Fibroblast of gingiva (primary cell): ENCODE results near the gene RPS3.

Experiments used
- DNase-seq: peaks from one replicate; pipeline ENCODE4 v3.0.0-alpha.2; 2011; ENCODE audit warnings: low read depth

The RPS3 gene

DNA sequence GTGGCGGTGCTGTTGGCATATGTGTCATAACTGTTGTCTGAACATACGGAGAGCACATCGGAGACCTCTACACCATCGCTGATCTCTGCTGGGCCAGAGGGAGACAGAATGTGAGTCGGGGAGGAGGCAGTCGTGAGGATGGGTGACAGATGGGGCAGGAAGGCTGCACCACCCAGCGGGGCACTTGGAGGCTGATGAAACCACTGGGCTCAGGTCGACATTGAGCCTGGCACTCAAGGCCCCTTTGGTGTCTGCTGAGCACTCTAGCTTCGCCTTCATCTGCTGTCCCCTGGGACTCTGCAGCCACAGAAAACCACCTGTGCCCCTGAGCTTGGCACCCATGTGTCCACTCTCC, 36.2 kb downstream of the RPS3 start:
- DNase-seq: no peak

DNA sequence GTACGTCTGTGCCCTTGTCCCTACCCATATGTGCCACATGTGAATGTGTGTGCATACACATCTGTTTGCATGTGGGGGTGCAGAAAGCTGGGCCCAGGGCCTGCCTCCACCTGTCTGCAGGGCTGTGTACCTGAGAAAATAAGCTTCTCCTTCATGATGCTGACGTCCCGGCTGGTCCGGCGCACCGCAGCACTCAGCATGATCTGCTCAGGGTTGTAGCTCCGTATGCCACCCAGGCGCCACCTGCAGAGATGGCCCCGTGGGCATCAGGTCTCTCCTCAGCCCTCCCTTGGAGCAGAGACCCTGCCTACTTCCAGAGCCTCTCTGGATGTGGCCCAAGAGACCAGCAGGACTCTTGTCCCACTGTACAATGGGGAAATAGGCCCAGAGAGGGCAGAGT, 37.5 kb downstream of the RPS3 start:
- no peak for DNase-seq

- DNase-seq: no peak
These were observed 38.8 kb downstream of the RPS3 start for GRCh38 chr11:75437966-75438659.

- no peak for DNase-seq
These were observed 39.7 kb downstream of the RPS3 start for GRCh38 chr11:75439026-75439425.

DNA sequence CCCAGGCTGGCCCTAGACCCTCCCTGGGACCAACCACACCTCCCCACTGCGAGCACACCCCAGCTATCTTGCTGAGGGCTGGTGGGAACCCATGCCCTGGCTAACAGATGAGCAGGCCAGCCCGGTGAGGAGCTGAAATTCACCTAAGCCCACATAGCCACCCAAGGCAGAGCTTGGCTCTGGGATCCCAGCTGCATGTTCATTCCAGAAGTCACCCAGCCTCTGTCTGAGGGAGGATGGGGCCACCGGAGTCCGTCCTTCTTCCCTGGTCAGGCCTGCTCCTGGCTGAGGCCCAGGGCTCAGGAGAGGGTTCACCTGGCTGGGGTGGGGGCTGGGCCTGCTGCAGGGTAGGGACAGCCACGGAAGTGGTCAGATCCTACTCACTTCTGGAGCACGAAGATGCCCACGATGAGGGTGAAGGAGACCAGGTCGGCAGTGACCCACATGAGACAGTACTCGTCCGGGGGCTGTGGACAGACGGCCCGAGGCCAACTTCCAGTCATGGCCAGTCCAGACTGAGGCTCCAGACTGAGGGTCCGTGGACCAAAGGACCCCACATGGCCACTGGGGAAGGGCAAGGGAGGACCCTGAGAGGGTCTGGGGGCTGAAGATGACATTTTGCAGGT, 40.3 kb downstream of the RPS3 start:
- no peak for DNase-seq

GRCh38 chr11:75440960-75441803, 41.9 kb downstream of the RPS3 start:
- no peak for DNase-seq

GRCh38 chr11:75441804-75442132, 42.5 kb downstream of the RPS3 start:
- DNase-seq: no peak

GRCh38 chr11:75442161-75442885, 43.0 kb downstream of the RPS3 start:
- DNase-seq: no peak

DNA sequence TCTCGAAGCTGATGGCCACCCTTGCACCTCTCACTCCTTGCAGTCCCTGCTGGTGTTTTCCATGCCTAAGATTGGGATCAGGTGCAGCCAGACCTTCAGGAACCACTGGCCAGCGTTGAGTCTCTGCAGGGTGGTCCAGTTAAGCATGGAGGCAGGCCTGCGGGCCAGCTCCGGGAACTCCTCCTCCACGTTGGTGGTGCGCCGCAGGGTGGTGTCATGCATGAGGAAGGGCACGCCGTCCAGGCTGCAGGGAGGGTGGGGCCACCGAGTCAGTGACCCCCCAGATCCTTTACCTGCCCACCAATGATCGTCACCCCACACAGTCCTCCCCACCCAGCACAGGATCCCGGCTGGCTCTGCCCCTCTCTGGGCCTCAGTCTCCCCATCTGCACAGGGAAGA, 43.7 kb downstream of the RPS3 start:
- no peak for DNase-seq

DNA sequence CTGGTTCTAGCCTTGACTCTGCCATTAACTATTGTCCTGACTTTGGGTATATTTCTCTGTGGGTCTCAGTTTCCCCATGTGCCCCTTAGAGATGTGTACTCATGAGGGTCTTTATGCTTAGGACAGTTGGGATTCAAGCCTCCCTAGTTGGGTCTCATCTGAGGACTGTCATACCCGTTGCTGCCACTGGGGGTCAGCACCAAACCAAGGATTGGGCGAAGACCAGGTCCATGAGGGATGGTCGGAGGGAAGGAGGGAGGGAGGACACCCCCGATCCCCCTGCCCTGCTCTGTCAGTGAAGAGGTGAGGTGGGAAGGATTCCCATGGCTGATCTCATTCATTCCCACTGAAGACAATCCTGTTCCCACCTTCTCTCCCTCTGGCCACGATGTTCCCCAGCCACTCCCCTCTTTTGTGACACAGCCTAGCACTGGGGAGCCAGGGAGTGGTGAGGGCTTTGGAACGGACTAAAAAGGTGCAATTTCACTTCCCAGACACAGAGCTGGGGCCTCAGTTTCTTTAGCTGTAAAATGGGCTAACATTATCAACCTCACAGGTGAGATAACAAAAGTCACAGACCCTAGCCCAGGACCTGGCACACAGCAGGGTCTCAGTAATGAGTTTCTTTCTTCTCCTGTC, 46.1 kb downstream of the RPS3 start:
- peak; percentile 14 for DNase-seq

- no peak for DNase-seq
These were observed 48.1 kb downstream of the RPS3 start for GRCh38 chr11:75447415-75447814.

DNA sequence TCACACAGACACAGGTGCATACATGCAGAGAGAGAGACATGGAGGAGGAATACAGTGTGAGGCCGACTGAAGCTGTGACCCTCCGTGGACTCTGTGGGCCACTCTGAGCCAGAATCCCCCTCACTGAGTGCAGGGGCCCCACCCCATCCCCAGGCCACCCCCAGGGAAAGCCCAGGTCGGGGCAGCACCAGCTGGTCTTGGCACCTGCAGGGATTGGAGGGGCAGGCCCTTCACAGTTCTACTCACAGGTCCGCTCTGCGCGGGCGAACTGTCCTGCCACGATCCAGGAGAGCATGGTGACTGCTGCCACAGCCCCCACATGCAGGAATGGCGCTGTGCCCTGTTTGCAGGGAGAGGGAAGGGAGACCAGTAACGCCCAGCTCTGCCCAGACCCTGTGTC, 50.0 kb downstream of the RPS3 start:
- DNase-seq: no peak

GRCh38 chr11:75449776-75450175, 50.5 kb downstream of the RPS3 start:
- DNase-seq: no peak

DNA sequence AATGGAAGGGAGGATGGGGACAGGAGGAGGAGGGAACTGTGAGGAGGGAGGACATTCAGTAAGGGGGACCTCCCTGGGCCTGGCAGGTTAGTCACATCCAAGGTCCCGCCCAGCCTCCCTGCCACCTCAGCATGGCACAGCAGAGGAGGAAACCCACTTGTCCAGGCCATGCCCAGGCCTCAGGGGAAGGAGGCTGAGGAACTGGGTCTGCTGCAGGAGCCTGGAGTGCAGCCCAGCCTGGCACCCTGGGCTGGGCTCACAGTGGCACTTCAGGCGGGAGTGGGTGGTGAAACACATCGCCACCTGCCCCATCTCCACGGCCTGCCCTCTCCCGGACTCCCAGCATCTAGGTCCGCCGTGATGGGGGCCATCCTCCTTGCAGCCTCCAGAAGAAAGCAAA, 50.9 kb downstream of the RPS3 start:
- no peak for DNase-seq

- DNase-seq: no peak
These were observed 51.8 kb downstream of the RPS3 start for GRCh38 chr11:75450826-75451821.

GRCh38 chr11:75453916-75454655, 54.8 kb downstream of the RPS3 start:
- peak; percentile 74 for DNase-seq

- DNase-seq: no peak
These were observed 55.7 kb downstream of the RPS3 start for GRCh38 chr11:75454987-75455386.
